ENCODE measurements around the gene PSAP.

The PSAP gene

DNA sequence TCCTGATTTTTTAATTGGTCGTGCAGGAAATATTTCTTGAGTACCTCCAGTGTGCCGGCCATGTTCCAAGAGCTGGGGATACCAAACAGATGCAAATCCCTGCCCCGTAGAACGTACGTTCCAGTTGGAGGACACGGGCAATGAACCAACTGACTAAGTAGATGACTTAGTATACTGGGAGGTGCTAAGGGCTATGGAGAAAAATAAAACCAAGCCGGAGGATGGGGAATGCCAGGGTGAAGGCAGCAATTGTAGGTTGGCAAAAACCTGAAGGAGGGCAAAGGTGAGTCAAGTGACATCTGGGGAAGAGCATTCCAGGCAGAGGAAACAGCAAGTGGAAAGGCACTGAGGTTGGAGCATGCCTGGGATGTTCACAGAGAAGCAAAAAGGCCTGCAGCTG lies 70.9 kb downstream of the PSAP start:
- FAIRE-seq = no peak

DNA sequence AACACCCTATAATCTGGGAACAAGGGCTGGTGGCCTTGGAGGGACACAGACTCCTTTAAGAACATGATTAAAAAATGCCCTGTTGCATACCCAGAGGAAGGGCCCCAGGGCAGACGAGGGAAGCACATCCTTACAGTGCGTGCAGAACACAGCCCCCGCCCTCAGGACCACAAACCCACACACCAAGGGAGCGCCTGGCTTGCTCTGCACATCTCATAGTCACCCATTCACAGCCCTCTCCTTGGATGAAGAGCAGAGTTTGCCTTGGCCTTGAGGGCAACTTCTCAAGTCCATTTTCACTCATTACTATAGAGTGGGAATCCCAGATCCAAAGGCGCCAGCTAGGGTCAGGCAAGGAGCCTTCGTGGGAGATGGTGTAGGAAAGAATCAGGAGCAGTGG lies 71.4 kb downstream of the PSAP start:
- no peak for FAIRE-seq

DNA sequence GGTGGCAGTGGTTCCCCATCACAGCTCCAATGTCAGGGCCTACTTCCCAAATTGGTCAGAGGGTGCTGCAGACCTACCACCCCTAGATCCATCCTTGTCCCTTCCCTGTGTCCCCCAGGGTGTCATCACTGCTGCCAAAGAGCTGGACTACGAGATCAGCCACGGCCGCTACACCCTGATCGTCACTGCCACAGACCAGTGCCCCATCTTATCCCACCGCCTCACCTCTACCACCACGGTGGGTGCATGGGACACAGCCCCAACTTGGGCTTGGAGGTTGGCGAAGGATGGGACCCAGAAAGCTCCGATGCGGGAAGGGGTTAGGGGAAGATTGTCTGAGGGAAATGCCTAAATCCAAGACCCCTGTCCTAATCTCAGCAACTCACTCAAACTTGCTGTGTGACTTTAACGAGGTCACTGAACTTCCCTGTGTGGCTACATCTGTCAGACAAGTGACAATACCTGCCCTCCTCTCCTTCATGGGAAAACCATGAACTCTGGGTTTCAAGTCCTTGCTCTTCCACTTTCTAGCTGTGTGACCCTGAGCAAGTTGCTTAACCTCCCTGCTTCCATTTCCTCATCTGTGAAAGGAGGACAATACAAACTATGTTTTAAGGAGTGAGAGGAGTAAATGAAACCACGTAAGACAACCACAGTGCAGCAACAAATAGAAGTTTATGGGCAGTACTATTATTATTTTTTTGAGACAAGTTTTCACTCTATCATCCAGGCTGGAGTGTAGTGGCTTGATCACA lies 72.8 kb downstream of the PSAP start:
- no peak for FAIRE-seq

DNA sequence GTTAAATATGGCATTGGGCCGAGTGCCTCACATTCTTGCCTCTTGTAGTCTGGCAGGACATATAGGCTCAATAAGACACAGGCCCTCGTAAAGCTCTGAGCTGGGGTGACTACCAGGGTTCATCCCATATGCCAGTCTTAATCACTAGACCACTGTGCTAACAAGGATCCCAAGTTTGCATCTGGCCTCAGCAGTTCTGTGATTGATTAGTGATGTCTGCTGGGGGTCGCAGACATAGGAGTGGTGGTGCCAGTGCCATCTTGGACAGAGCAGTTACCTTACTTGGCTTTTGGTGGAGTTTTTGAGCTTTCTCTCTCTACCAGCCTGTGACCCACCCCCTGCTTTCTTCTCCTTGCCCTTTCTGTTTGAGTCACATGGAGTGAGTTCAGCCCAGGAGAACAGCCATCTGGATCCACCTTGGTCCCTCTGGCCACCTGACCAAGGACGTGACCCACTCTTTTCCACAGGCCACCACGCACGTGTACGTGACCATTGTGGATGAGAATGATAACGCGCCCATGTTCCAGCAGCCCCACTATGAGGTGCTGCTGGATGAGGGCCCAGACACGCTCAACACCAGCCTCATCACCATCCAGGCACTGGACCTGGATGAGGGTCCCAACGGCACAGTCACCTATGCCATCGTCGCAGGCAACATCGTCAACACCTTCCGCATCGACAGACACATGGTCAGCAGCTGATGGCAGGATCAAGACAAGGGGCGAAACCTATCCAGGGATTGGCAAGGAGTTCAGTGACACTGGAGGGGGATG lies 73.7 kb downstream of the PSAP start:
- FAIRE-seq = no peak

DNA sequence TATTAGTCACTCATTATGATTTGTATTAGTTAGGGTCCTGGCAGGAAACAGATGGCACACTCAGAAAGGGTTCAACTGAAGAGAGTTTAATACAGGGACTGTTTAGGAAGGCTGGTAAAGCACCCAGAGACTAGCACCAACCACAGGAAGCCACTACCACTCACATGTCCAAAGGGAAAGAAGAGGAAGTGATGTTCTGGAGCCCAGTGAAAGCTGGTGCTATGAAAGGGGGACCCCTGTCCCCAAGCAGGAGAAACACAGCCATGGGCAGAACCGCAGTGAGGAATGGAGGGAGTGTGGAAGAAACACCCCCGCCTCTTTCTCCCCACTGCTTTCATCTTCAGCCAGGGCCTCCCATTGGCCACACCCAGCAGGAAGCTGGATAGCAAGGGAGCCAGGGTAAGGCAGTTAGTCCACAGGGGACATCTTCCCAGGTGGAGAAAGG lies 74.5 kb downstream of the PSAP start:
- FAIRE-seq = no peak

DNA sequence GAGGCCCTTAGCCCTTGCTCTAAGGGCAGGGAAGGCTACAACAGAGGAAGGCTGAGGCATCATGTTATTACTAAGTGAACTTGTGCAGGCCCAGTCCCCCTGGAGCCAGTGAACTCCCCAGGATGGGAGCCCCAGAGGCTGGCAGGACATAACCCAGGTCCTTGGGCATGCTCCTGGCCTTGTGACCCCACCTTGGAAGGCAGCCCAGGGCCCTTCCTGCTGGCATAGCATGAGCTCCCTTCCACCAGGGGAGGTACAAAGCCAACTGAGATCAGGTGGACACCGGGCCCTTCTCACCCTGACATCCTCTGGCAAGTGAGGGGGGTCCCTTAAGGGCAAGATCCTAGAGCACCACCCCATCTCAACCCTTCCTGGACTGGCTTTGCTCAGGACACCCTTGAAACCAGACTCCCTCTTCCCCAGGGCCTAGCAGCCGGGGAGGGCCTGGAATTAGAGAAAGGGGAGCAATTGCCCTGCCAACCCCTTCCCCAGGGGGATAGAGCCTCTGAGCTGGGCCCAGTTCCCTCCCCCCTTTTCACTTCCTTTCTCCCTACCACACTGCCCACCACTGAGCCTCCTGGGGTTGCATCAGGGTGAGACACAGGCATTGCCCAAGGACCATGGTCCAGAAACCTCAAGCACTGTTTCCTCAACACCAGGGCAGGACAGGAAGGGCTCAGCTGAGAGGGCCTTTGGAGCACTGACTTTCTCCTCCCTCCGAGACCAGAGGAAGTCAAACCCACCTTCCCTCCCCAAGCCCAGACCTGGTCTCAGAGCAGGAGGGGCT lies 75.9 kb downstream of the PSAP start:
- no peak for FAIRE-seq

DNA sequence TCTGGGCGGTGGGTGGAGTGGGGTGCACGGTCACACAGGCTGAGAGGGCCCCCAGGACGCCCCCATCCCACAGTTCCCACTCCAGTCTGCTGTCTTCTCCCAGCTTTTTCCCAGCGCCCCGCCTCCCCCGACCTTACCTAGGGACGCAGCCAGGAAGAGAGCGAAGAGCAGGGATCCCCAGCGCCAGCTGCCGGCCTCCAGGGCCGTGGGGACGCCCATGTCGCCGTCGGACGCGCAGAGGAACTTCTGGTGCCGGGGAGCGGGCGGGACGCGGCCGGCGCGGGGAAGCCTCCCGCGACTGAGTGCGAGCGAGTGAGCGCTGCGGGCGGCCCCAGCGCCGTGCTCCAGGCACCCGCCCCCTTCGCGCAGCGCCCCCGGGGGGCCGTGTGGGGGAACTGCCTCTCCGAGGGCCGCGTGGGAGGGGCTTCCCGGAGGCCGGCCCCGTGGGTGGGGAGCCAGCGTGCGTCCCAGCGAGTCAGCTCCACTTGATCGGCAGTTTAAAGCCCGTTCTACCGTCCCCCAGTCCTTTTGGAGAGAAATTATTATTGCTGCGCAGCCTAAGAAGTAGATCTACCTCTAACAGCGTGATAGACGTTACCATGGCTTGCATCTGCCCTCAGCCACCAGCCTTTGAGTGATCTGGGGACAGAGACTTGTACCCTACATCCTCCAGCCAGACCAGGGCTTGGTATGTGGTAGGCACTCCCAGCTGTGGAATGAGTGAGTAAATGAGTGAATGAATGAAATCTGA lies 77.7 kb downstream of the PSAP start, which contains the start of gene VSIR:
VSIR (minus strand) TSS at position 300 of the 751 bp plus-strand sequence; CDS start at position 219, 81 bp downstream.
- no peak for FAIRE-seq

DNA sequence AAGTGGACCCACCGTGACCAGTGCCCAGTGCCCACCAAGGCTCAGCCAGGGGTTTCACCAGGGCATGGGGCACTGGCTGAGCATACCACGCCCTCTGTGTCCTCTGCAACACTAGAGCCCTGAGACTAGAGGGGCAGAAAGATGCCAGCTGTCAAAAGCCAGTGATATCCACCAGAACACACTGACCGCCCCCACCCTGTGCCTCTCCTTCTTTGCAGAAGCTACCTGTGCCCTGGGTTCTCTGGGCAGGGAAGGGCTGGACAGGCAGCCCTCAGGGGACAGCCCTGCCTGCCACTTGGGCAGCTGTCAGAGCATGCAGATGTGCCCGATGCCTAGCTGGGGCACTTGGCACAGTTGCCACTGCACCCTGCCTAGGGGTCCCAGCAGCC lies 78.2 kb downstream of the PSAP start:
- no peak for FAIRE-seq

DNA sequence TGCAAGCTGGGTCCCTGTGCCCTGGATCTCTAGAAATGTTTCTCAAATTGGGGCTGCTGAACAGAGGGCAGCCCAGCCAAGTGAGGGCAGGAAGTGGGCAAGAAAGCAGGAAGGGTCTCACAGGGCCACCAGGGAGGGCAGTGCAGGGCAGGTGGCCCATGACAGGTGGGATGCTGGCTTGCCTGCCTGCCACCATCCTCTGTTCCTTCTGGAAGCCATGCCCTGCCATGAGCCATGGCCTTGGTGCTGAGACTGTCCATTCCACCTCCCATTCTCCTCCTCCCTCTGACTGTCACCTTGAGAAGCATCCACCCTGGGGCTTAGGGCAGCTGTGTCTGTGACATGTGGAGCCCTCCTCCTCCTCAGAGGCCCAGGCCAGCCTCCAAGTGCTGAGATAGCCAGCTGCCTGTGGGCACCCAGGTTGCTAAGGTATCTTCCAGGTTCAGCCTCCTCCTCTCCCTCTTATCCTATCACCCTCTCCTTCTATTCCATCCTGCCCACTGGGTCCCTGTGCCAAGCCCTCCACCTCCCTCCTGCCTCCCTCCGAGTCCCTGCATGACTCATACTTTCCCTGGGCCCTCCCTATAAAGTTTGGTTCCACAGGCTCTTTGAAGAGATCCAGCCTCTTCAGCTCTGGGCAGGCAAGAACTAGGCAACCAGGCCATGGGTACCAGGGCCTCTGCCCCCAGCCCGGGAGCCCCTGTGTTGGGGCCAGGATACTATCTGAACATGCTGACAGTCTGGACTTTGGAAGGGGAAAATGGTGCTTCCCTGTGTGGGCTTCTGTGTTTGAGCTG lies 79.0 kb downstream of the PSAP start:
- FAIRE-seq = no peak

DNA sequence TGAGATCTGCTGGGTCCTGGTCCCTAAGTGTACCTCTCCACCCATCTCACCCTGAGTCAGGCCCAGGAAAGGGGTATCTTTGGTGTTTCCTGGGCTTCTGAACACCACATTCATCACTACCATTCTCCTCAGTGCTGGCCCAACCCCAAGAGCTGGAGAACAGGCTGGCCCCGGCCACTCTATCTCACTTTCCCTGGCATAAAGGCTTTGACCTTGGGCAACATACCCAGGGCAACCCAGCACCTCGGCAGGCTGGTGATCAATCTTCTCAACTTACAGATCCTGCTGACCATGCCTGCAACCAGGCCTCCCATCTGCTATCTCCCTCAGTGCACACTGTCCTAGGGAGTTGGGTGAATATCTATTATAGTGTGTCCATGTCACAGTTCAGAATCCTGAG lies 79.8 kb downstream of the PSAP start:
- no peak for FAIRE-seq

DNA sequence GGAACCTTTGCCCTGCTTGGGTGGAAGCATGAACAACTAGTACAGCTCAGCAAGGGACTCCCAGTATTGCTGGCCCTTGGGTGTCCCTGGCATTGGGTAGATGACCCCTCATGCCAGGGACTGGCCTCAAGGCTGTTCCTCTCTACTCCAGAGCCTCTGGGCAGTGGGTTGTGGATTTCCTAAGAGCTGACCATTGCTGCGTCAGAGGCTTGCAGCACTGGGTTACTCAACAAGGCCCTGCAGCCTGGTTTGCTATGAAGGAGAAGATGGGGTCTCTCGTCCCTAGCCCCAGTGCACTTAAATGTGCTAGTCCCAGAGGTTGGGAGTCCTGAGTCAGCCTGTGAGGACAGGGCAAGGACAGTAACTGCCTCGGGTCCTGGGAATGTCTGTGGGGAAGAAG lies 80.3 kb downstream of the PSAP start:
- FAIRE-seq = no peak

DNA sequence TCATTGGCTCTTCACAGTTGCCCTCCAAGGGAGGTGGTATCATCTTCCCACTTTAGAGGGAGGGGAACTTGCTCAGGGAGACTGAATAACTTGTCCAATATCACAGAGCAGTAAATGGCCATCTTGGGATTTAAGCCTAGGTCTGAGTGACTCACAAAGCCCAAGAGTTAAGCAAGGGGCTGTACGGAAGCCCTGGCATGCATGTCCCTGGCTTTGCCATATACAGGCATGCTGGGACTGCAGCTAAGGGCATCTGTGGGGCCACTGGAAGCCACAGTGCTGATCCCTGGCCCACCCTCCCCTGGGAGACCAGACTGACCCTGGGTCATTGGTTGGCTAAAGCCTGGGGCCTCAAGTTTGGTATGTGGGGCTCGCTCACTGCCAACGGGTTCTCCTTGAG lies 80.8 kb downstream of the PSAP start:
- no peak for FAIRE-seq

DNA sequence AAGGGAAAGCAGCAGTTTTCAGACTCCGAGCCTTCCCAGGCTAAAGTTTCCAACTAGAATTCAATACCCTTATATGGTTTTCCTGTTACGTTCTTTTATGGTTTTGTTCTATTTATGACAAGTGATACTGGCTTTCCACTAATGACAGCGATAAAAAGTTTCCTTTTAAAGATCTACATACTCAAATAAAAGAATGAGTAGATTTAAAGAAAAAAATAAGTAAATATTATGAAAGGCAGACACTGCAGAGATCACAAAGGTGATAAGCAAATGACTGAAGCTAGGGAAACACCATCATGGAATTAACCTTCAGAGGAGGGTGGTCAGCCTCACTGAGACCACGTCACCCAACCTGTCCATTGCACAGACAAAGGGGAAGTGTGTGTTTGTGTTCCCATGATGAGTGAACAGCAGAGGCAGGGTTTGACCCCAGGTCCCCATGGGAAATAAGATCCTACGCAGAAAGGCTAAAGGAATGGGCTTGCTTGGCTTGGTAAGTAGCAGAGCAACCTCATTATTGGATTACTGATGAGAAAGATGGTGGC lies 81.7 kb downstream of the PSAP start:
- FAIRE-seq = no peak

DNA sequence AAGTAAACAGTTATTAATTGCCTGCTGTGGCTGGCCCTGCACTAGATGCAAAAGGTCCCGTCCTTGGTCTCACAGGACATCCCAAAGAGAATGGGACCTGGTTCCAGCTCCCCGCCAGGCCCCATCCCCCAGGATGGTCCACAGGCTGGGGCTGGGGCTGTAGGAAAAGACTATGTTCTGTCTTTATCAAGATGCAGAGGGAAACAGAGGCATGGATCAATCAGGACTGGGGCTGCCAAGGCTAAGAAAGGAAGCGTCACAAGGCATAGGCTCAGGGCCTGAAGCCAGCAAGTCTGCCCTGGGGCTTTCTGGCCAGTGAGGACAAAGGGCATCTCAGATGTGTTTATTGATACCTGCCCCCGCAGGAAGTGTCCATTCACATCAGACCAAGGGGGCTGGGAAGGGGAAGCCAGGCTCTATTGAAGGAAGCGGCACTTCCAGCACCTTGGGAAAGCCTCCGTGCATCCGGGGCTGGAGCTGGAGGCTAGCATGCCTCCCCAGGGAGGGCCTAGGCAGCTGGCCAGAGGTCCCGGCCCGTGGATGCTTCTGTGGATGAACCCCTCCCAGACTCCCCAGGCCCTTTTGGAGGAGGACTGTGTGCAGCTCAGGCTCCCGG lies 83.5 kb downstream of the PSAP start:
- FAIRE-seq = no peak

DNA sequence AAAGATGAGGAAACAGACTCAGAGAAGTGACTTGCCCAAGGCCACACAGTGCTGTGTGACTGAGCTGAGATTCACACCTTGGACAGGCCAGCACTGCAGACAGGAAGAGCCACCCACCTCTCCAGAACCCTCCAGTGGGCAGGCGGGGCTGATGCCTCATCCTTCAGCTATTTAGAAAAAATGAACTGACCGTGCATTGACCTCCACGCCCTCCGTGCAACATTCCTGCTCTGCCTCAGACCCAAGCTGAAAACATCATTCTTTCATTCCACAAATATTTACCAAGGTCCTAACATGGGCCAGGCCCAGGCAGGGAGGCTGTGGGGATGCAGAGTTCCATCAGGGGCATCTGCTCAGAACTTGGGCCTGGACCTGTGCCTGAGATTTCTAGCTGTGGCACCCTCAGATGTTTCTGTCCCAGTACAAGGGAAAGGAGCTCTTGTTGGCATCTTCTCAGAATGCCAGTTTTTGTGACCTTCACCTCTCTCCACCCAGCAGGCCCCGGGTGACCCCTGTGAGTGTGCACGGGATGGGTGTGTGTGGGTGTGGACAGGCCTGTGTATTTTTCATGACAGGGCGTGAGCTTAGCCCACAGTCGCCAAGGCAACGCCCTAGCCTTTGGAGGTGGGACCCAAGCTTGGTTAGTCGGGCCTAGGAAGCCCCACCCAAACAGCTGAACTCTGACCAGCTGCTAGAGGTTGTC lies 84.2 kb downstream of the PSAP start:
- no peak for FAIRE-seq

All from A204.1 (cell line).